Endodermal cell (in vitro differentiated cells): ENCODE measurements around the gene CDC14A. TPM values are rescaled to one million over a fixed set of nuclear protein-coding genes. Genes with fewer than 3 reads are reported as not detected.

Experiments
- DNase-seq: peaks from one replicate; pipeline ENCODE4 v3.0.0-alpha.2; 2017
- H3K27ac ChIP-seq: 2 replicates; pipeline ENCODE4 v1.5.1; 2013; ENCODE audit warnings: mild to moderate bottlenecking, low read depth, low read length, moderate library complexity
- H3K27me3 ChIP-seq: 2 replicates; pipeline ENCODE4 v1.6.1; 2013; ENCODE audit warnings: mild to moderate bottlenecking, low read length, moderate library complexity; ENCODE audit not compliant: insufficient read depth, control insufficient read depth, poor library complexity, severe bottlenecking
- H3K36me3 ChIP-seq: 2 replicates; pipeline ENCODE4 v1.7.0; 2013; ENCODE audit warnings: mild to moderate bottlenecking, low read length, moderate library complexity; ENCODE audit not compliant: control insufficient read depth, insufficient read depth
- H3K4me1 ChIP-seq: one replicate; pipeline ENCODE4 v1.7.0; 2013; ENCODE audit warnings: low read length; ENCODE audit not compliant: control insufficient read depth, insufficient read depth
- H3K4me3 ChIP-seq: 2 replicates; pipeline ENCODE4 v1.5.1; 2013; ENCODE audit warnings: mild to moderate bottlenecking, low read length, moderate library complexity
- H3K9ac ChIP-seq: 2 replicates; pipeline ENCODE4 v1.6.1; 2013; ENCODE audit warnings: mild to moderate bottlenecking, low read length, moderate library complexity; ENCODE audit not compliant: poor library complexity, severe bottlenecking; ENCODE audit errors: extremely low read depth
- H3K9me3 ChIP-seq: 2 replicates; pipeline ENCODE4 v1.6.1; 2013; ENCODE audit warnings: mild to moderate bottlenecking, low read length, moderate library complexity; ENCODE audit not compliant: control insufficient read depth
- H3K27ac Mint-ChIP-seq: 2 replicates; pipeline ENCODE4 v1.8.0; 2020; ENCODE audit warnings: mixed read lengths
- H3K27me3 Mint-ChIP-seq: 2 replicates; pipeline ENCODE4 v1.8.0; 2021; ENCODE audit warnings: mild to moderate bottlenecking, mixed read lengths; ENCODE audit not compliant: insufficient read depth
- H3K36me3 Mint-ChIP-seq: 2 replicates; pipeline ENCODE4 v1.8.0; 2020; ENCODE audit warnings: low read depth, mixed read lengths
- H3K4me1 Mint-ChIP-seq: 2 replicates; pipeline ENCODE4 v1.8.0; 2020; ENCODE audit warnings: mixed read lengths
- H3K4me3 Mint-ChIP-seq: 2 replicates; pipeline ENCODE4 v1.8.0; 2020; ENCODE audit warnings: mild to moderate bottlenecking, moderate library complexity, mixed read lengths
- H3K9me3 Mint-ChIP-seq: 2 replicates; pipeline ENCODE4 v1.8.0; 2020; ENCODE audit warnings: mild to moderate bottlenecking, mixed read lengths
- CTCF ChIP-seq: fragments of 200-600 bp; sonication (generic); conservative IDR thresholded peaks from 2 replicates; pipeline ENCODE4 v1.5.0; 2021; ENCODE audit warnings: antibody characterized with exemption, mild to moderate bottlenecking
- WGBS, 2 experiments: methylation state at CpG; one replicate each; pipeline versions ENCODE4 v1.1.5 to v1.1.7; 2013; ENCODE audit warnings: missing lambda C conversion rate in 2 of 2, mixed read lengths in 1 of 2; ENCODE audit not compliant: insufficient coverage in 1 of 2, insufficient read length in 1 of 2; 5-methylcytosine and 5-hydroxymethylcytosine counted together
- total RNA-seq, 2 donors: library from RNA; stranded (reverse); fragmentation: NEBNext Ultra II Directional in 1 of 2; extraction: Animal tissue kit (Norgen Biotek cat#: 25700) in 1 of 2; gene quantifications; 2 replicates in 1 of 2; 3 replicates in 1 of 2; pipeline ENCODE4 v1.2.1, GENCODE V29; 2021

The CDC14A gene
- total RNA-seq, 2 donors from 2014 or later: 14.5 to 17.6 TPM

- Mint-ChIP-seq H3K27ac (no peak overlapping the region), H3K27me3 (no peaks in the 10 kb centered on the region), H3K4me1 (peaks cover 20% of the 10 kb centered on the region), H3K4me3 (no peak overlapping the region), H3K9me3 (no peaks in the 10 kb centered on the region), H3K36me3 (no peaks in the 10 kb centered on the region)
- H3K9me3 ChIP-seq: no peaks in the 10 kb centered on the region
- H3K9ac ChIP-seq: no peak overlapping the region
- H3K4me3 ChIP-seq: peak overlapping the region; percentile 19
- H3K27ac ChIP-seq: no peak overlapping the region
- peaks cover 3% of the 10 kb centered on the region for H3K4me1 ChIP-seq
- WGBS, 2 experiments: 81 to 100% methylated on average over 1 to 2 of the region's 2 CpGs
- no peaks in the 10 kb centered on the region for H3K27me3 ChIP-seq
- DNase-seq: no peak
- peaks cover 13% of the 10 kb centered on the region for H3K36me3 ChIP-seq
- no peak for TF ChIP-seq CTCF
Measured at GRCh38 chr1:100456880-100457279, 104.6 kb downstream of the CDC14A start.

GRCh38 chr1:100457683-100458082 lies 105.4 kb downstream of the CDC14A start:
- Histone ChIP-seq H3K9me3 (no peaks in the 10 kb centered on the region), H3K4me3 (no peak overlapping the region), H3K27ac (no peak overlapping the region), H3K9ac (no peak overlapping the region), H3K4me1 (peaks cover 3% of the 10 kb centered on the region), H3K27me3 (no peaks in the 10 kb centered on the region), H3K36me3 (peaks cover 20% of the 10 kb centered on the region)
- no peak for TF ChIP-seq CTCF
- WGBS, 2 experiments: no CpG with 5 or more reads among the region's 2 CpGs
- peaks cover 28% of the 10 kb centered on the region for H3K4me1 Mint-ChIP-seq
- peak overlapping the region; percentile 72 for H3K27ac Mint-ChIP-seq
- no peaks in the 10 kb centered on the region for H3K9me3 Mint-ChIP-seq
- H3K27me3 Mint-ChIP-seq: no peaks in the 10 kb centered on the region
- no peak for DNase-seq
- H3K4me3 Mint-ChIP-seq: no peak overlapping the region
- peaks cover 4% of the 10 kb centered on the region for H3K36me3 Mint-ChIP-seq

GRCh38 chr1:100458661-100459357 lies 106.5 kb downstream of the CDC14A start:
- no peak for TF ChIP-seq CTCF
- peak; percentile 60 for DNase-seq
- Histone ChIP-seq H3K27ac (no peak overlapping the region), H3K36me3 (peaks cover 26% of the 10 kb centered on the region), H3K4me1 (peaks cover 3% of the 10 kb centered on the region), H3K9ac (no peak overlapping the region), H3K4me3 (no peak overlapping the region), H3K27me3 (no peaks in the 10 kb centered on the region), H3K9me3 (no peaks in the 10 kb centered on the region)
- Mint-ChIP-seq H3K36me3 (peaks cover 9% of the 10 kb centered on the region), H3K4me1 (peaks cover 34% of the 10 kb centered on the region), H3K4me3 (no peak overlapping the region), H3K27me3 (no peaks in the 10 kb centered on the region), H3K9me3 (no peaks in the 10 kb centered on the region), H3K27ac (peak overlapping the region; percentile 18)
- WGBS, 2 experiments: 58 to 85% methylated on average over 2 to 5 of the region's 6 CpGs
